Fibroblast of lung (primary cell): Measurements from ENCODE around the gene KCNH4. TPM values are rescaled to one million over a fixed set of nuclear protein-coding genes. Genes with fewer than 3 reads are reported as not detected.

Source experiments
- DNase-seq, 2 donors: peaks; one replicate each; pipeline versions ENCODE4 v3.0.0 to v3.0.0-alpha.2; 2010; ENCODE audit warnings: low read depth in 2 of 2
- H2AFZ ChIP-seq: 2 replicates; pipeline ENCODE4 v1.5.1; 2012; ENCODE audit warnings: low read length, control low read depth, inconsistent platforms
- H3K27ac ChIP-seq: 2 replicates; pipeline ENCODE4 v1.5.1; 2011; ENCODE audit warnings: low read length, control low read depth; ENCODE audit not compliant: insufficient read depth
- H3K27me3 ChIP-seq: 2 replicates; pipeline ENCODE4 v1.5.1; 2011; ENCODE audit warnings: mild to moderate bottlenecking, low read length; ENCODE audit not compliant: control insufficient read depth, insufficient read depth
- H3K36me3 ChIP-seq: 2 replicates; pipeline ENCODE4 v1.5.1; 2011; ENCODE audit warnings: low read length; ENCODE audit not compliant: control insufficient read depth, insufficient read depth
- H3K4me1 ChIP-seq: 2 replicates; pipeline ENCODE4 v1.5.1; 2011; ENCODE audit warnings: low read length; ENCODE audit not compliant: control insufficient read depth, insufficient read depth; ENCODE audit errors: extremely low read depth
- H3K4me2 ChIP-seq: 2 replicates; pipeline ENCODE4 v1.5.1; 2011; ENCODE audit warnings: low read length, control low read depth; ENCODE audit not compliant: insufficient read depth; ENCODE audit errors: extremely low read depth
- H3K4me3 ChIP-seq, 4 experiments: fragments of 200-600 bp in 1 of 4; sonication (generic) in 1 of 4; replicated peaks in 1 of 4; 2 replicates each; pipeline ENCODE4 v1.5.1; 2011 to 2016; ENCODE audit warnings: low read length in 4 of 4, low read depth in 3 of 4, mild to moderate bottlenecking in 3 of 4, control low read depth in 2 of 4, inconsistent platforms in 1 of 4, mixed read lengths in 1 of 4; ENCODE audit not compliant: insufficient read depth in 1 of 4; ENCODE audit errors: control extremely low read depth in 1 of 4
- H3K79me2 ChIP-seq: 2 replicates; pipeline ENCODE4 v1.5.1; 2012; ENCODE audit warnings: mild to moderate bottlenecking, low read length, inconsistent platforms; ENCODE audit not compliant: control insufficient read depth, insufficient read depth
- H3K9ac ChIP-seq: 2 replicates; pipeline ENCODE4 v1.5.1; 2011; ENCODE audit warnings: mild to moderate bottlenecking, low read length, control low read depth; ENCODE audit not compliant: insufficient read depth
- H3K9me3 ChIP-seq: 2 replicates; pipeline ENCODE4 v1.5.1; 2012; ENCODE audit warnings: low read depth, low read length; ENCODE audit not compliant: control insufficient read depth, insufficient read depth
- H4K20me1 ChIP-seq: 2 replicates; pipeline ENCODE4 v1.5.1; 2011; ENCODE audit warnings: low read length; ENCODE audit not compliant: control insufficient read depth, insufficient read depth; ENCODE audit errors: extremely low read depth
- EZH2 ChIP-seq: IDR thresholded peaks from 2 replicates; pipeline ENCODE4 v1.5.1; 2012; ENCODE audit warnings: low read length, control low read depth, mild to moderate bottlenecking; ENCODE audit errors: missing control alignments
- polyA plus RNA-seq, 2 donors: library from polyadenylated mRNA; depleted of rRNA in 1 of 2; stranded (reverse) in 1 of 2; unstranded in 1 of 2; fragments of >200 nt; gene quantifications; 2 replicates each; pipeline ENCODE4 v1.2.1, GENCODE V29; 2011 to 2012; ENCODE audit warnings: missing spikeins in 1 of 2
- total RNA-seq: library from RNA; depleted of rRNA; stranded (reverse); fragments of >200 nt; gene quantifications from 2 replicates; pipeline ENCODE4 v1.2.1, GENCODE V29; 2014
- TF ChIP-seq, protein P1 (sequence below), 2 donors: IDR thresholded peaks in 1 of 2; conservative IDR thresholded peaks in 1 of 2; 1 replicate in 1 of 2; 2 replicates in 1 of 2; pipeline ENCODE4 v1.5.1; 2011 to 2012; ENCODE audit warnings: low read length in 2 of 2, control low read depth in 1 of 2, inconsistent platforms in 1 of 2, low read depth in 1 of 2, mild to moderate bottlenecking in 1 of 2

Gene KCNH4
- total and polyA plus RNA-seq, 2 donors (not counting 1 experiment from before 2014, with no cell fraction given): 0.03 TPM; not detected in 1

DNA sequence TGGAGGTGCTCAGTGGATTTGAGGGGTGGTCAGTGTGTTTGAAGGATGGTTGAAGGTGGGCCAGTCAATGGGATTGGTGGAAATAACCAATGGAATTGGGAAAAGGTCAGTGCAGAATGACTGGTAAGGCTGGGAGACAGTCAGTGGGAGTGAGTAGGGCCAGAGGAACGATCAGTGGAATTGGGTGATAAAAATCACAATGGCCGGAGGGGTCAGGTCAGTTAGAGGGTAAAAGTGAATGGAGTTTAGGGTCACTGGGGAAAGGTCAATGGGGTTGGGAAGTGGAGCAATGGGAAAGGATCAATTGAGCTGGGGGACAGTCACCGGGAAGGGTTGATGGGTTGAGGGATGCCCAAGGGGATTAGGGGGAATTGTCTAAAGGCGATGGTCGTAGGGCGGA lies 15.2 kb downstream of the KCNH4 start:
- no peak overlapping the region for H3K4me3 ChIP-seq
- no peaks in the 10 kb centered on the region for H3K9me3 ChIP-seq
- H2AFZ ChIP-seq: no peak overlapping the region
- H3K4me1 ChIP-seq: no peaks in the 10 kb centered on the region
- no peak overlapping the region for H3K4me2 ChIP-seq
- H3K36me3 ChIP-seq: no peaks in the 10 kb centered on the region
- H4K20me1 ChIP-seq: no peaks in the 10 kb centered on the region
- H3K27ac ChIP-seq: no peak overlapping the region
- TF ChIP-seq EZH2: no peak
- TF ChIP-seq, protein P1, sequence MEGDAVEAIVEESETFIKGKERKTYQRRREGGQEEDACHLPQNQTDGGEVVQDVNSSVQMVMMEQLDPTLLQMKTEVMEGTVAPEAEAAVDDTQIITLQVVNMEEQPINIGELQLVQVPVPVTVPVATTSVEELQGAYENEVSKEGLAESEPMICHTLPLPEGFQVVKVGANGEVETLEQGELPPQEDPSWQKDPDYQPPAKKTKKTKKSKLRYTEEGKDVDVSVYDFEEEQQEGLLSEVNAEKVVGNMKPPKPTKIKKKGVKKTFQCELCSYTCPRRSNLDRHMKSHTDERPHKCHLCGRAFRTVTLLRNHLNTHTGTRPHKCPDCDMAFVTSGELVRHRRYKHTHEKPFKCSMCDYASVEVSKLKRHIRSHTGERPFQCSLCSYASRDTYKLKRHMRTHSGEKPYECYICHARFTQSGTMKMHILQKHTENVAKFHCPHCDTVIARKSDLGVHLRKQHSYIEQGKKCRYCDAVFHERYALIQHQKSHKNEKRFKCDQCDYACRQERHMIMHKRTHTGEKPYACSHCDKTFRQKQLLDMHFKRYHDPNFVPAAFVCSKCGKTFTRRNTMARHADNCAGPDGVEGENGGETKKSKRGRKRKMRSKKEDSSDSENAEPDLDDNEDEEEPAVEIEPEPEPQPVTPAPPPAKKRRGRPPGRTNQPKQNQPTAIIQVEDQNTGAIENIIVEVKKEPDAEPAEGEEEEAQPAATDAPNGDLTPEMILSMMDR (conservative IDR thresholded peaks at IDR 0.05 in 1 of 2, IDR thresholded peaks at IDR 0.05 in 1 of 2; ENCODE audit: low read depth in 1 of 2, low read length in 2 of 2): no peak
- no peak for DNase-seq
- no peaks in the 10 kb centered on the region for H3K27me3 ChIP-seq
- H3K79me2 ChIP-seq: no peaks in the 10 kb centered on the region
- H3K9ac ChIP-seq: no peak overlapping the region

DNA sequence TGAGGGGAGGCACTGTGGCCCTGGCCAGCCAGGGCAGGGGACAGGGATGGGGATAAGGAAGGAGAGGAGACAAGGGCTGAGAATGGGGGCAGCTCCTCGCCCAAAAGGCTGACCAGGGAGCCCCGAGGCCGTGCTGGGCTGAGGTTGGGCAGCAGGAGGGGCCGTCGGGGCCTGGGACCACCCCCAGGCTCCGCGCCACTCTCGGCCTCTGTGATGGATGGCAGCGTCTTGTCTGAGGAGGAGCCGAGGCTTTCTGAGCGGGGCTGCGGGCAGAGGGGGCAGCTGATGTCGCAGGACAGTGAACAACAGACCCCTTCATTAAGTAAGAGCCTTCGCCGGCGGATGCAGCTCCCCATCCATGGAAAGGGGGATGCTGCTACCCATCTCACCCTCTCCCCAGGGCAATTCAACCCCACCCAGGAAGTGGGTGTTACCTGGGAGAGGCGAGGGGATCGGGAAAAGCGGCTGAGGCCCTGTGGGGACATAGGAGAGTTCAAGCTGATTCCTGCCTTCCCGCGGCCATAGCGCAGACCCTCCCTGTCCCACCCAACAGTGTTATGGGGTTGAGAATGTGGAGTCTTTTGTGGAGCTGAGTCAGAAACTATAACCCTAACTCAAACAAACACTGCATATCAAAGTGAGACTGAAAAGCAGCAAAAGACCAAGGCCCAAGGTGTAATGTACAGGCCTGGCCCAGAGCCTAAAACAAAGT lies 17.1 kb downstream of the KCNH4 start:
- no peak overlapping the region for H2AFZ ChIP-seq
- H3K27ac ChIP-seq: no peak overlapping the region

DNA sequence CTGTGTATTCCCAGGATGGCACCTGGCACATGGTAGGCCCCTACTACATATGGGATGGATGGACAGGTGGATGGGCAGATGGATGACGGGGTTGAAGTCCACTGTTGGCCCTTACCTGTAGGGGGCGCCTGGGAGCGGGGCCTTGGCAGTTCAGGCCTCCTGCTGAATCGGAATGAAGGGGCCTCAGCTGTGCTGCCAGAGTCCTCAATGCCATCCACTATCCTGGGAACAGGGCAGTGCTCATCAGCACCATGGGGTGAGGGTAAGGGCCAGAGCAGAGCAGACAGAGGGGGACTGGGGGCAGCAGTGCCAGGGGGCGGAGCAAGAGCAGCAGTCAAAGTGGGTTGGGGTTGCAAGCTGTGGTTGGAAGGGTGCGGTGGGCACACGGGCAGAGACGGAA lies 17.8 kb downstream of the KCNH4 start:
- H3K27me3 ChIP-seq: no peaks in the 10 kb centered on the region
- TF ChIP-seq, protein P1 (conservative IDR thresholded peaks at IDR 0.05 in 1 of 2, IDR thresholded peaks at IDR 0.05 in 1 of 2; ENCODE audit: low read depth in 1 of 2, low read length in 2 of 2): peak; percentile 19 to 24
- no peak for TF ChIP-seq EZH2

More for the DNA sequence above, 17.1 kb downstream of the KCNH4 start:
- Histone ChIP-seq H3K36me3 (no peaks in the 10 kb centered on the region), H3K79me2 (no peaks in the 10 kb centered on the region), H3K9ac (no peak overlapping the region), H3K4me2 (no peak overlapping the region), H3K4me1 (no peaks in the 10 kb centered on the region), H3K27me3 (no peaks in the 10 kb centered on the region), H4K20me1 (no peaks in the 10 kb centered on the region), H3K4me3 (no peak overlapping the region), H3K9me3 (no peaks in the 10 kb centered on the region)
- TF ChIP-seq, protein P1 (conservative IDR thresholded peaks at IDR 0.05 in 1 of 2, IDR thresholded peaks at IDR 0.05 in 1 of 2; ENCODE audit: low read depth in 1 of 2, low read length in 2 of 2): no peak
- TF ChIP-seq EZH2: no peak
- DNase-seq: no peak

More for the DNA sequence above, 17.8 kb downstream of the KCNH4 start:
- Histone ChIP-seq H2AFZ (no peak overlapping the region), H3K4me1 (no peaks in the 10 kb centered on the region), H3K36me3 (no peaks in the 10 kb centered on the region), H3K27ac (no peak overlapping the region), H3K9ac (no peak overlapping the region), H3K4me3 (no peak overlapping the region), H4K20me1 (no peaks in the 10 kb centered on the region), H3K4me2 (no peak overlapping the region), H3K79me2 (no peaks in the 10 kb centered on the region), H3K9me3 (no peaks in the 10 kb centered on the region)
- no peak for DNase-seq
